Gastrocnemius medialis (tissue), 4 donors: Measurements from ENCODE around the gene UBE2E1. TPM values are rescaled to one million over a fixed set of nuclear protein-coding genes. Genes with fewer than 3 reads are reported as not detected.
"Not testable (repeated sequence)": the region's sequence is repeated elsewhere in the genome, so short reads cannot be mapped to it uniquely, and the experiment has no call there.

Experiments
- ATAC-seq, 2 donors: fragments of 150-250 bp; one replicate each; pipeline ENCODE4 v1.9.1; 2016
- DNase-seq, 2 donors: peaks; one replicate each; pipeline ENCODE4 v3.0.0-alpha.2; 2019
- H3K27ac ChIP-seq, 4 donors: fragments of 200-600 bp; sonication (generic); 1 replicate in 1 of 4; 2 replicates in 3 of 4; pipeline ENCODE4 v1.5.1; 2016 to 2018; ENCODE audit warnings: mild to moderate bottlenecking in 2 of 4, moderate library complexity in 1 of 4
- H3K27me3 ChIP-seq, 3 donors: fragments of 200-600 bp; sonication (generic) in 2 of 3; 1 replicate in 1 of 3; 2 replicates in 2 of 3; pipeline versions ENCODE4 v1.5.1 to v1.6.0; 2016 to 2019; ENCODE audit warnings: mild to moderate bottlenecking in 1 of 3, moderate library complexity in 1 of 3
- H3K36me3 ChIP-seq, 2 donors: fragments of 200-600 bp; sonication (generic) in 1 of 2; one replicate each; pipeline ENCODE4 v1.5.1; 2017 to 2018
- H3K4me1 ChIP-seq, 2 donors: fragments of 200-600 bp; sonication (generic) in 1 of 2; one replicate each; pipeline ENCODE4 v1.5.1; 2016 to 2017; ENCODE audit warnings: mild to moderate bottlenecking in 2 of 2
- H3K4me3 ChIP-seq, 4 donors: fragments of 200-600 bp; sonication (generic) in 3 of 4; 1 replicate in 1 of 4; 2 replicates in 3 of 4; pipeline ENCODE4 v1.5.1; 2016 to 2019; ENCODE audit warnings: mild to moderate bottlenecking in 2 of 4
- H3K9me3 ChIP-seq, 3 donors: fragments of 200-600 bp; sonication (generic) in 2 of 3; 1 replicate in 1 of 3; 2 replicates in 2 of 3; pipeline ENCODE4 v1.5.1; 2016 to 2019
- POLR2A ChIP-seq, 2 donors: fragments of 450-650 bp; IDR thresholded peaks; one replicate each; pipeline ENCODE4 v1.6.1; 2017; ENCODE audit warnings: antibody characterized with exemption in 2 of 2, mild to moderate bottlenecking in 2 of 2, moderate library complexity in 2 of 2
- in situ Hi-C, 4 donors: fragments of 200-750 bp; cut with MboI; loops; one replicate each; pipeline versions ENCODE4 v1.15.0 to v1.8.0; 2017; ENCODE audit warnings: low sequenced_read_pairs in 4 of 4
- intact Hi-C: fragments of 100-400 bp; cut with DNase I; formaldehyde crosslinking; loops from one replicate; pipeline ENCODE4 v1.15.1; 2023; ENCODE audit warnings: low total_unique reads
- total RNA-seq, 4 donors: library from RNA; depleted of rRNA; stranded (reverse); fragments of >200 nt; gene quantifications; one replicate each; pipeline versions ENCODE4 v1.1.0 to v1.2.3, GENCODE V29; 2016
- TF ChIP-seq, protein P1 (sequence below), 5 experiments: fragments of 450-650 bp in 3 of 5; fragments of 200-600 bp in 2 of 5; sonication (generic) in 2 of 5; IDR thresholded peaks in 4 of 5; conservative IDR thresholded peaks in 1 of 5; 1 replicate in 4 of 5; 2 replicates in 1 of 5; pipeline ENCODE4 v1.5.1; 2016 to 2019; ENCODE audit warnings: antibody characterized with exemption in 5 of 5, mild to moderate bottlenecking in 3 of 5, moderate library complexity in 3 of 5

Gene UBE2E1
- total RNA-seq, 4 donors from 2014 or later = 54.8 to 153 (median 109) TPM

DNA sequence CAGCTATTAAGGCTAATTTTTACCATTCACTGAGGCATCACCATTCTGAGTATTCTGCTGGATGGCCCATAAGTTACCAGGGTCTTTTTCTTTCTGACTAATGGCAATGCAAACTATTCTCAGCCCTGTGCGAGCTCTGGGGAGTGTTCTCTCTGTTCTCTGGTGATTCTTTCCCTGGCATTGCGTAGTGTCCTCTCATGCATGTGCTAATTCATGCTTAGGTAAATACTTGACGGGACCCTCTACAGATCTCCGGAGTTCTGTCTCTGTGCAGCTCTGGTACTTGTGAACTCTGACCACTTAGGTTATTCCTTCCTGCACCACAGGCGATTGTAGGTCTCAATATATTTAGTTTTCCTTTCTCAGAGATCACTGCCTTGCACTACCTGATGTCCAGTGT lies 34.8 kb downstream of the UBE2E1 start:
- TF ChIP-seq, protein P1, sequence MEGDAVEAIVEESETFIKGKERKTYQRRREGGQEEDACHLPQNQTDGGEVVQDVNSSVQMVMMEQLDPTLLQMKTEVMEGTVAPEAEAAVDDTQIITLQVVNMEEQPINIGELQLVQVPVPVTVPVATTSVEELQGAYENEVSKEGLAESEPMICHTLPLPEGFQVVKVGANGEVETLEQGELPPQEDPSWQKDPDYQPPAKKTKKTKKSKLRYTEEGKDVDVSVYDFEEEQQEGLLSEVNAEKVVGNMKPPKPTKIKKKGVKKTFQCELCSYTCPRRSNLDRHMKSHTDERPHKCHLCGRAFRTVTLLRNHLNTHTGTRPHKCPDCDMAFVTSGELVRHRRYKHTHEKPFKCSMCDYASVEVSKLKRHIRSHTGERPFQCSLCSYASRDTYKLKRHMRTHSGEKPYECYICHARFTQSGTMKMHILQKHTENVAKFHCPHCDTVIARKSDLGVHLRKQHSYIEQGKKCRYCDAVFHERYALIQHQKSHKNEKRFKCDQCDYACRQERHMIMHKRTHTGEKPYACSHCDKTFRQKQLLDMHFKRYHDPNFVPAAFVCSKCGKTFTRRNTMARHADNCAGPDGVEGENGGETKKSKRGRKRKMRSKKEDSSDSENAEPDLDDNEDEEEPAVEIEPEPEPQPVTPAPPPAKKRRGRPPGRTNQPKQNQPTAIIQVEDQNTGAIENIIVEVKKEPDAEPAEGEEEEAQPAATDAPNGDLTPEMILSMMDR (IDR thresholded peaks at IDR 0.05 in 4 of 5, conservative IDR thresholded peaks at IDR 0.05 in 1 of 5) = no peak
- no peak for TF ChIP-seq POLR2A (IDR thresholded peaks at IDR 0.05)
- peaks cover 25 to 39% of the 10 kb centered on the region in 2 donors for H3K4me1 ChIP-seq
- no peaks in the 10 kb centered on the region for H3K36me3 ChIP-seq
- intact Hi-C loops = loop anchor here (5.0 kb wide), 1 partner anchor 37 kb away; no protein-coding TSS in a partner anchor
- in situ Hi-C loops = no loop called here
- H3K9me3 ChIP-seq = no peaks in the 10 kb centered on the region
- no peak for DNase-seq
- no peaks in the 10 kb centered on the region for H3K27me3 ChIP-seq
- no peak overlapping the region for H3K27ac ChIP-seq
- no peak overlapping the region for H3K4me3 ChIP-seq
- no peak for ATAC-seq

DNA sequence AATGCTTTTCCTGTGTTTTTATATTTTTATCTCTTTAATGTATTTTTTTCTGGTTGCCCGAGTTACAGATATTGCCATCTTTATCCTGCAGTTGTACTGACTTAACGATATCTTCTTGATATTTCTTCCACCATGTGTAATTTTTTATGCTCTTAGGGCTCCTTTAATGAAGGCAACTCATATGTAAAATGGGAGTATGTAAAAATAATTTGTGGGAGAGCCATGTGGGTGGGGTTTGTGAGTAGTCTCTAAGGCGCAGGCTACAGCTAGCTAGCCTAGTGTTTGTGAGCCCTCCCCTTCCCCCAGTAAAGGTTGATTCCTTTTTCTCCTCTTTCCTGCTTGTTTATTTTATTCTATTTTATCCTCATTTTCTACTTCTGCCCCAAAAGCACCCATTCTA lies 38.1 kb downstream of the UBE2E1 start:
- in situ Hi-C loops = no loop called here
- DNase-seq = no peak
- H3K9me3 ChIP-seq = no peaks in the 10 kb centered on the region

DNA sequence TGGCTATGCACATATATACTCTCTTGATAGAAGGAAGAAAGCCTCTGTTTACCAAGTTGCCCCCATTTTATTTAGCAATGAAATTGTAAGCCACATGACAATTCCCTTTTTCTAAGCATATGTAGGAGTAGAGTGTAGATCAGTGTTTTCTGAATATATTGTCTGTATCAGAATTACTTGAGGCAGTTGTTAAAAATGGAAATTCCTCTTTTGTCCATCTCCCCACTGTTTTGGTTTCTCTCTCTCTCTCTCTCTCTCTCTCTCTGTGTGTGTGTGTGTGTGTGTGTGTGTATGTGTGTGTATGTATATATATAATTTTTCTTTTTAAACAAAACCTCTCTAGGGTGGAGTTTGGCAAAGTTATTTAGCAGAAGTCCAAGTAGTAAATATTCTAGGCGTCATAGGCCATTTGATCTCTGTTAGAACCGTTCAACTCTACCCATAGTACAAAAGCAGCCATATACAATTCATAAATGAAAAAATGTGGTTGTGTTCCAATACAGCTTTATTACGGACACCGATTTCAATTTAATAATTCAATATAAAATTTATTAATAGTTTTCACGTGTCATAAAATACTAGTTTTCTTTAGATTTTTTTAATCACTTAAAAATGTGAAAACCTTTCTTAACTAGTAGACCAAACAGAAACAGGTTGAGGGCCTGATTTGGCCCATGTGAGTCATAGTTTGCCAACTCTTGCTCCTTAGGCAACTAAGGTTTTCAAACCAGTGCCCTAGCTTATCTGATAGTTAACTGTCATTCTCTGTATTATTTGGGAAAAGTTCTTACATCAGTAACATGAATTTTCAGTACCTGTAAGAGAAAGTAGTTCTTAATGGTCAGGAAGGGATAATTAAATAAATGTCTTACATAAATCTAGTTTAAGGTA lies 39.8 kb downstream of the UBE2E1 start:
- intact Hi-C loops = no loop called here
- Histone ChIP-seq H3K36me3 (no peaks in the 10 kb centered on the region), H3K27ac (no peak overlapping the region), H3K4me1 (peaks cover 9 to 11% of the 10 kb centered on the region in 2 donors), H3K27me3 (no peaks in the 10 kb centered on the region), H3K9me3 (no peaks in the 10 kb centered on the region), H3K4me3 (no peak overlapping the region)
- no peak for TF ChIP-seq POLR2A (IDR thresholded peaks at IDR 0.05)
- TF ChIP-seq, protein P1 (IDR thresholded peaks at IDR 0.05 in 4 of 5, conservative IDR thresholded peaks at IDR 0.05 in 1 of 5) = no peak
- ATAC-seq (no peak), DNase-seq (no peak)
- in situ Hi-C loops = no loop called here

More for the DNA sequence above, 38.1 kb downstream of the UBE2E1 start:
- H3K27me3 ChIP-seq = no peaks in the 10 kb centered on the region
- no peaks in the 10 kb centered on the region for H3K36me3 ChIP-seq
- H3K27ac ChIP-seq = no peak overlapping the region
- H3K4me1 ChIP-seq = peaks cover 15 to 20% of the 10 kb centered on the region in 2 donors
- intact Hi-C loops = loop anchor here (5.0 kb wide), 1 partner anchor 33 kb away; no protein-coding TSS in a partner anchor
- ATAC-seq = no peak
- no peak overlapping the region for H3K4me3 ChIP-seq
- TF ChIP-seq, protein P1 (IDR thresholded peaks at IDR 0.05 in 4 of 5, conservative IDR thresholded peaks at IDR 0.05 in 1 of 5) = no peak
- TF ChIP-seq POLR2A (IDR thresholded peaks at IDR 0.05) = no peak

DNA sequence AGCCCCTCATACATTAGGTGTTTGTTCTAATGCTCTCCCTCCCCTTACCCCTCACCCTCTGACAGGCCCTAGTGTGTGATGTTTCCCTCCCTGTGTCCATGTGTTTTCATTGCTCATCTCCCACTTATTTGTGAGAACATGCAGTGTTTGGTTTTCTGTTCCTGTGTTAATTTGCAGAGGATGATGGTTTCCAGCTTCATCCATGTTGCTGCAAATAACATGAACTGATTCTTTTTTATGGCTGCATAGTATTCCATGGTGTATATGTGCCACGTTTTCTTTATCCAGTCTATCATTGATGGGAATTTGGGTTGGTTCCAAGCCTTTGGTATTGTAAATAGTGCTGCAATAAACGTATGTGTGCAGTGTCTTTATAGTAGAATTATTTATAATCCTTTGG lies 43.7 kb downstream of the UBE2E1 start:
- H3K36me3 ChIP-seq, ATAC-seq, H3K4me3 ChIP-seq, H3K27ac ChIP-seq, in situ Hi-C loops, intact Hi-C loops, DNase-seq, H3K27me3 ChIP-seq, H3K9me3 ChIP-seq: not testable (repeated sequence)
- H3K4me1 ChIP-seq = peaks cover 7 to 13% of the 10 kb centered on the region in 2 donors

DNA sequence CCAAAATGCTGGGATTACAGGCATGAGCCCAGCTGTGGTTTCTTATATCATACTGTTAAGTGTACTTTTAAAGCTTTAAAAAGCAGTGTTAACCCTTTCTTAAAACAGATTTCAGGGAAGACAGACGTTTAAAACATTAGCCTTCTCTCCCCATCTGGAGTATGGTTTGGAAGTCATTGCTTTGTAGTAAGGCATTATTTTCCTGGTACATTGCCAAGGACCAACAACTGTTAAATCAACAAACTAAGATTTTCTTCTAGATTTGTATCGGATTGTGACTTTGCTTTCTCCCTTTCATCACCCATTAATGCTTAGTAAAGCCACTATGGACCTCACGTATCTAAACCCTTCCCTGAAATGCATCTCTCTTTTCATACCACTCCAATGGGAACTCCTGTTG lies 50.5 kb downstream of the UBE2E1 start:
- Histone ChIP-seq H3K27ac (peak overlapping the region in 1 of 4 donors; percentile 80), H3K4me3 (no peak overlapping the region), H3K27me3 (no peaks in the 10 kb centered on the region), H3K9me3 (no peaks in the 10 kb centered on the region), H3K36me3 (no peaks in the 10 kb centered on the region), H3K4me1 (peaks cover 54 to 57% of the 10 kb centered on the region in 2 donors)
- intact Hi-C loops = no loop called here
- TF ChIP-seq, protein P1 (IDR thresholded peaks at IDR 0.05 in 4 of 5, conservative IDR thresholded peaks at IDR 0.05 in 1 of 5) = no peak
- no peak for TF ChIP-seq POLR2A (IDR thresholded peaks at IDR 0.05)
- DNase-seq (no peak), ATAC-seq (no peak)
- in situ Hi-C loops = no loop called here
